K562 (cell line): ENCODE measurements around the gene CPEB1. TPM values are rescaled to one million over a fixed set of nuclear protein-coding genes. Genes with fewer than 3 reads are reported as not detected.

ENCODE experiments used
- BCL6 ChIP-seq: fragments of 250-450 bp; sonication (Bioruptor Pico); IDR thresholded peaks from 2 replicates; pipeline ENCODE4 v1.4.0; 2020
- BDP1 ChIP-seq: IDR thresholded peaks from 3 replicates; pipeline ENCODE4 v1.6.1; 2011; ENCODE audit not compliant: insufficient read length, insufficient read depth
- FIP1L1 ChIP-seq: fragments of 200-400 bp; formaldehyde crosslinking; IDR thresholded peaks from 2 replicates; pipeline ENCODE4 v1.6.1; 2018; ENCODE audit warnings: mild to moderate bottlenecking, low read depth, low read length; ENCODE audit not compliant: poor library complexity, severe bottlenecking
- MEF2A ChIP-seq: IDR thresholded peaks from 2 replicates; pipeline ENCODE4 v1.6.1; 2011; ENCODE audit warnings: low read depth, mild to moderate bottlenecking, low read length, moderate library complexity; ENCODE audit not compliant: control insufficient read depth
- RFX7 ChIP-seq: fragments of 250-450 bp; sonication (Bioruptor Pico); IDR thresholded peaks from 2 replicates; pipeline ENCODE4 v1.5.1; 2021; ENCODE audit warnings: mild to moderate bottlenecking
- SIN3A ChIP-seq, 2 experiments: fragments of 150-350 bp in 1 of 2; IDR thresholded peaks; 2 replicates each; pipeline ENCODE4 v1.6.1; 2011 to 2016; ENCODE audit warnings: borderline replicate concordance in 2 of 2, low read depth in 2 of 2, low read length in 2 of 2, mild to moderate bottlenecking in 2 of 2, moderate library complexity in 2 of 2; ENCODE audit not compliant: control insufficient read depth in 1 of 2
- SMAD1 ChIP-seq: fragments of 150-350 bp; IDR thresholded peaks from 2 replicates; pipeline ENCODE4 v1.6.1; 2014; ENCODE audit warnings: low read length, low read depth; ENCODE audit not compliant: partially characterized antibody
- SMAD3 ChIP-seq: fragments of 450-650 bp; formaldehyde crosslinking; conservative IDR thresholded peaks from 2 replicates; pipeline ENCODE4 v1.4.0; 2020; ENCODE audit warnings: mild to moderate bottlenecking
- SP1 ChIP-seq: sonication (generic); formaldehyde crosslinking; IDR thresholded peaks from 2 replicates; pipeline ENCODE4 v1.8.1; 2022; ENCODE audit warnings: mild to moderate bottlenecking, missing genetic modification reagents
- ZBED1 ChIP-seq: IDR thresholded peaks from 2 replicates; pipeline ENCODE4 v1.6.1; 2014
- ZNF696 ChIP-seq: fragments of 250-450 bp; sonication (Bioruptor Pico); conservative IDR thresholded peaks from 2 replicates; pipeline ENCODE4 v1.4.0; 2020; ENCODE audit warnings: mild to moderate bottlenecking, moderate library complexity
- polyA plus RNA-seq, 8 experiments: library from polyadenylated mRNA; depleted of rRNA in 4 of 8; stranded (reverse) in 5 of 8; unstranded in 3 of 8; fragments of >200 nt; fragmentation: Nextera tagmentation in 2 of 8; fragmentation: Illumina TruSeq in 1 of 8; extraction: Ambion mirVana in 2 of 8; extraction: Trizol in 1 of 8; gene quantifications; 2 replicates each; pipeline versions ENCODE4 v1.2.1 to v1.2.3, GENCODE V29; 2011 to 2014; ENCODE audit warnings: inconsistent platforms in 1 of 8, missing spikeins in 1 of 8
- total RNA-seq, 7 experiments: library from RNA; depleted of rRNA in 6 of 7; stranded (reverse); fragments of >200 nt in 6 of 7; fragmentation: Illumina TruSeq in 2 of 7; extraction: Trizol in 2 of 7; gene quantifications; 2 replicates each; pipeline versions ENCODE4 v1.2.1 to v1.2.3, GENCODE V29; 2011 to 2021; ENCODE audit warnings: low replicate concordance in 1 of 7
- TF ChIP-seq, protein P1 (sequence below): fragments of 250-450 bp; sonication (Bioruptor Pico); IDR thresholded peaks from 2 replicates; pipeline ENCODE4 v1.4.0; 2020
- TF ChIP-seq, protein P2 (sequence below): sonication (generic); formaldehyde crosslinking; IDR thresholded peaks from 2 replicates; pipeline ENCODE4 v1.8.0; 2022; ENCODE audit warnings: missing genetic modification reagents, mild to moderate bottlenecking, moderate library complexity, borderline replicate concordance
- TF ChIP-seq, protein P3 (sequence below): fragments of 450-650 bp; IDR thresholded peaks from 2 replicates; pipeline ENCODE4 v1.6.1; 2018; ENCODE audit not compliant: partially characterized antibody
- TF ChIP-seq, protein P4 (sequence below): fragments of 250-450 bp; sonication (Bioruptor Pico); IDR thresholded peaks from 2 replicates; pipeline ENCODE4 v1.5.0; 2022; ENCODE audit warnings: mild to moderate bottlenecking

Gene CPEB1
- total and polyA plus RNA-seq, 9 of the 15 experiments (the other 6 are each of a cell fraction or from before 2014, with no cell fraction given): 2.2 to 13.4 (median 9.7) TPM

DNA sequence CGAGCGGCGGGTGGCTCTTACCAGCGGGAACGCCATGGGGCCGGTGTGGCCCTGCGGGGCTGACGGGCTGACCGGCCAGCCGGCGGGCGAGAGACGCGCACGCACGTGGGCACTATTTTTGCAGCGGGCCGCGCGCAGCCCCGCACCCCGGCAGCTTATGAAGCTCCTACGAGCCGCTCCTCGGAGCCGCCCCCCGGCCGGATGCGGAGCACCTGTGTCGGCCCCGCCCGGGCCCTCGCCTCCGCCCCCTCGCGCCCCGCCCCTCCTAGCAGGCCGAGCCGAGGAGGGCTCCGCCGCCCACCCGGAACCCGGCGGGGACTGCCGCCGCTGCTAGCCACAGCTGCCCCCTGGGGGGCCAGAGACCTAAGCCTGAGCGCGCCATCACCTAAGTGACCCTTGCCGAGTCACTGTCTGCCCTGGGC is 683 bp upstream of the CPEB1 start (continued):
- TF ChIP-seq, protein P1, sequence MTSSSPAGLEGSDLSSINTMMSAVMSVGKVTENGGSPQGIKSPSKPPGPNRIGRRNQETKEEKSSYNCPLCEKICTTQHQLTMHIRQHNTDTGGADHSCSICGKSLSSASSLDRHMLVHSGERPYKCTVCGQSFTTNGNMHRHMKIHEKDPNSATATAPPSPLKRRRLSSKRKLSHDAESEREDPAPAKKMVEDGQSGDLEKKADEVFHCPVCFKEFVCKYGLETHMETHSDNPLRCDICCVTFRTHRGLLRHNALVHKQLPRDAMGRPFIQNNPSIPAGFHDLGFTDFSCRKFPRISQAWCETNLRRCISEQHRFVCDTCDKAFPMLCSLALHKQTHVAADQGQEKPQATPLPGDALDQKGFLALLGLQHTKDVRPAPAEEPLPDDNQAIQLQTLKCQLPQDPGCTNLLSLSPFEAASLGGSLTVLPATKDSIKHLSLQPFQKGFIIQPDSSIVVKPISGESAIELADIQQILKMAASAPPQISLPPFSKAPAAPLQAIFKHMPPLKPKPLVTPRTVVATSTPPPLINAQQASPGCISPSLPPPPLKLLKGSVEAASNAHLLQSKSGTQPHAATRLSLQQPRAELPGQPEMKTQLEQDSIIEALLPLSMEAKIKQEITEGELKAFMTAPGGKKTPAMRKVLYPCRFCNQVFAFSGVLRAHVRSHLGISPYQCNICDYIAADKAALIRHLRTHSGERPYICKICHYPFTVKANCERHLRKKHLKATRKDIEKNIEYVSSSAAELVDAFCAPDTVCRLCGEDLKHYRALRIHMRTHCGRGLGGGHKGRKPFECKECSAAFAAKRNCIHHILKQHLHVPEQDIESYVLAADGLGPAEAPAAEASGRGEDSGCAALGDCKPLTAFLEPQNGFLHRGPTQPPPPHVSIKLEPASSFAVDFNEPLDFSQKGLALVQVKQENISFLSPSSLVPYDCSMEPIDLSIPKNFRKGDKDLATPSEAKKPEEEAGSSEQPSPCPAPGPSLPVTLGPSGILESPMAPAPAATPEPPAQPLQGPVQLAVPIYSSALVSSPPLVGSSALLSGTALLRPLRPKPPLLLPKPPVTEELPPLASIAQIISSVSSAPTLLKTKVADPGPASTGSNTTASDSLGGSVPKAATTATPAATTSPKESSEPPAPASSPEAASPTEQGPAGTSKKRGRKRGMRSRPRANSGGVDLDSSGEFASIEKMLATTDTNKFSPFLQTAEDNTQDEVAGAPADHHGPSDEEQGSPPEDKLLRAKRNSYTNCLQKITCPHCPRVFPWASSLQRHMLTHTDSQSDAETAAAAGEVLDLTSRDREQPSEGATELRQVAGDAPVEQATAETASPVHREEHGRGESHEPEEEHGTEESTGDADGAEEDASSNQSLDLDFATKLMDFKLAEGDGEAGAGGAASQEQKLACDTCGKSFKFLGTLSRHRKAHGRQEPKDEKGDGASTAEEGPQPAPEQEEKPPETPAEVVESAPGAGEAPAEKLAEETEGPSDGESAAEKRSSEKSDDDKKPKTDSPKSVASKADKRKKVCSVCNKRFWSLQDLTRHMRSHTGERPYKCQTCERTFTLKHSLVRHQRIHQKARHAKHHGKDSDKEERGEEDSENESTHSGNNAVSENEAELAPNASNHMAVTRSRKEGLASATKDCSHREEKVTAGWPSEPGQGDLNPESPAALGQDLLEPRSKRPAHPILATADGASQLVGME (CRISPR knock-in tag): 0 out of 2 replicates have a peak, but pooled peaks have one; percentile 74
- no peak for TF ChIP-seq FIP1L1
- TF ChIP-seq, protein P2, sequence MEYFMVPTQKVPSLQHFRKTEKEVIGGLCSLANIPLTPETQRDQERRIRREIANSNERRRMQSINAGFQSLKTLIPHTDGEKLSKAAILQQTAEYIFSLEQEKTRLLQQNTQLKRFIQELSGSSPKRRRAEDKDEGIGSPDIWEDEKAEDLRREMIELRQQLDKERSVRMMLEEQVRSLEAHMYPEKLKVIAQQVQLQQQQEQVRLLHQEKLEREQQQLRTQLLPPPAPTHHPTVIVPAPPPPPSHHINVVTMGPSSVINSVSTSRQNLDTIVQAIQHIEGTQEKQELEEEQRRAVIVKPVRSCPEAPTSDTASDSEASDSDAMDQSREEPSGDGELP: no peak
- no peak for TF ChIP-seq BCL6
- TF ChIP-seq SP1 (CRISPR knock-in tag): no peak
- no peak for TF ChIP-seq ZBED1
- no peak for TF ChIP-seq SMAD3 (CRISPR knock-in tag)
- no peak for TF ChIP-seq SMAD1
- TF ChIP-seq, protein P3, sequence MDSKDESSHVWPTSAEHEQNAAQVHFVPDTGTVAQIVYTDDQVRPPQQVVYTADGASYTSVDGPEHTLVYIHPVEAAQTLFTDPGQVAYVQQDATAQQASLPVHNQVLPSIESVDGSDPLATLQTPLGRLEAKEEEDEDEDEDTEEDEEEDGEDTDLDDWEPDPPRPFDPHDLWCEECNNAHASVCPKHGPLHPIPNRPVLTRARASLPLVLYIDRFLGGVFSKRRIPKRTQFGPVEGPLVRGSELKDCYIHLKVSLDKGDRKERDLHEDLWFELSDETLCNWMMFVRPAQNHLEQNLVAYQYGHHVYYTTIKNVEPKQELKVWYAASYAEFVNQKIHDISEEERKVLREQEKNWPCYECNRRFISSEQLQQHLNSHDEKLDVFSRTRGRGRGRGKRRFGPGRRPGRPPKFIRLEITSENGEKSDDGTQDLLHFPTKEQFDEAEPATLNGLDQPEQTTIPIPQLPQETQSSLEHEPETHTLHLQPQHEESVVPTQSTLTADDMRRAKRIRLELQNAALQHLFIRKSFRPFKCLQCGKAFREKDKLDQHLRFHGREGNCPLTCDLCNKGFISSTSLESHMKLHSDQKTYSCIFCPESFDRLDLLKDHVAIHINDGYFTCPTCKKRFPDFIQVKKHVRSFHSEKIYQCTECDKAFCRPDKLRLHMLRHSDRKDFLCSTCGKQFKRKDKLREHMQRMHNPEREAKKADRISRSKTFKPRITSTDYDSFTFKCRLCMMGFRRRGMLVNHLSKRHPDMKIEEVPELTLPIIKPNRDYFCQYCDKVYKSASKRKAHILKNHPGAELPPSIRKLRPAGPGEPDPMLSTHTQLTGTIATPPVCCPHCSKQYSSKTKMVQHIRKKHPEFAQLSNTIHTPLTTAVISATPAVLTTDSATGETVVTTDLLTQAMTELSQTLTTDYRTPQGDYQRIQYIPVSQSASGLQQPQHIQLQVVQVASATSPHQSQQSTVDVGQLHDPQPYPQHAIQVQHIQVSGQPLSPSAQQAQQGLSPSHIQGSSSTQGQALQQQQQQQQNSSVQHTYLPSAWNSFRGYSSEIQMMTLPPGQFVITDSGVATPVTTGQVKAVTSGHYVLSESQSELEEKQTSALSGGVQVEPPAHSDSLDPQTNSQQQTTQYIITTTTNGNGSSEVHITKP: no peak
- no peak for TF ChIP-seq RFX7
- no peak for TF ChIP-seq ZNF696
- no peak for TF ChIP-seq SIN3A (IDR thresholded peaks at IDR 0.05; ENCODE audit: borderline replicate concordance in 2 of 2, control insufficient read depth in 1 of 2, low read depth in 2 of 2, low read length in 2 of 2)
- TF ChIP-seq, protein P4, sequence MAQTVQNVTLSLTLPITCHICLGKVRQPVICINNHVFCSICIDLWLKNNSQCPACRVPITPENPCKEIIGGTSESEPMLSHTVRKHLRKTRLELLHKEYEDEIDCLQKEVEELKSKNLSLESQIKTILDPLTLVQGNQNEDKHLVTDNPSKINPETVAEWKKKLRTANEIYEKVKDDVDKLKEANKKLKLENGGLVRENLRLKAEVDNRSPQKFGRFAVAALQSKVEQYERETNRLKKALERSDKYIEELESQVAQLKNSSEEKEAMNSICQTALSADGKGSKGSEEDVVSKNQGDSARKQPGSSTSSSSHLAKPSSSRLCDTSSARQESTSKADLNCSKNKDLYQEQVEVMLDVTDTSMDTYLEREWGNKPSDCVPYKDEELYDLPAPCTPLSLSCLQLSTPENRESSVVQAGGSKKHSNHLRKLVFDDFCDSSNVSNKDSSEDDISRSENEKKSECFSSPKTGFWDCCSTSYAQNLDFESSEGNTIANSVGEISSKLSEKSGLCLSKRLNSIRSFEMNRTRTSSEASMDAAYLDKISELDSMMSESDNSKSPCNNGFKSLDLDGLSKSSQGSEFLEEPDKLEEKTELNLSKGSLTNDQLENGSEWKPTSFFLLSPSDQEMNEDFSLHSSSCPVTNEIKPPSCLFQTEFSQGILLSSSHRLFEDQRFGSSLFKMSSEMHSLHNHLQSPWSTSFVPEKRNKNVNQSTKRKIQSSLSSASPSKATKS (CRISPR knock-in tag): no peak
- TF ChIP-seq MEF2A: no peak
- TF ChIP-seq BDP1: no peak
